Brain microvascular endothelial cell (primary cell): ENCODE results near the gene ETNK1.

Source experiments
- DNase-seq: peaks from one replicate; pipeline ENCODE4 v3.0.0-alpha.2; 2020
- H3K27ac ChIP-seq: fragments of 250-450 bp; sonication (Bioruptor Pico); 2 replicates; pipeline ENCODE4 v1.5.1; 2020; ENCODE audit warnings: mild to moderate bottlenecking, moderate library complexity
- H3K27me3 ChIP-seq: fragments of 250-450 bp; sonication (Bioruptor Pico); replicated peaks from 2 replicates; pipeline ENCODE4 v1.5.1; 2020; ENCODE audit warnings: mild to moderate bottlenecking
- H3K36me3 ChIP-seq: fragments of 250-450 bp; sonication (Bioruptor Pico); replicated peaks from 2 replicates; pipeline ENCODE4 v1.5.1; 2020; ENCODE audit warnings: mild to moderate bottlenecking
- H3K4me3 ChIP-seq: 2 replicates; pipeline ENCODE4 v1.5.1; 2011; ENCODE audit warnings: low read depth, mild to moderate bottlenecking, control low read depth, low read length, moderate library complexity
- in situ Hi-C: cut with HindIII; loops from 2 replicates; pipeline ENCODE4 v1.10.0; 2017; ENCODE audit warnings: low sequenced_read_pairs, low pct_ligation_motif_present
- TF ChIP-seq, protein P1 (sequence below): IDR thresholded peaks from 2 replicates; pipeline ENCODE4 v1.5.1; 2011; ENCODE audit warnings: low read depth, mild to moderate bottlenecking, moderate library complexity, low read length, control low read depth, inconsistent platforms; ENCODE audit errors: missing control alignments

Gene ETNK1

DNA sequence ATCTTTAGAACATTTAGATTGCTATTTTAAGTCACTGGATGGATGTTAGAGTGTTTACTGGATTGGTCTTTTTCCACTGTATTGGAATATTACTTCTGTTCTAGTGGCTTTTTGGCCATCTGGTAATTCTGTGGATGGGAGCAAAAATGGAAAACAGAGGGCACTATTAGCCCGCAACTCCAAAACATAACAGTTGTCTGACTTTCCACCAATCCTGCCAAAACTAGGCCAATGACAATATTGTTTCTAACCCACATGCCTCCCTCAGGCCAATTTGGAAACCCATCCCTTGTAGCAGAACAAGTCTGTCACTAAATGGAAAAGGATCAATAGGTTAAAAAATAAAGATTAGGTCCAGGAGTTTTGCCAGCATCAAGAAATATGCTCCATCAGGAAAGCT, 97.8 kb downstream of the ETNK1 start:
- no peak for DNase-seq
- in situ Hi-C loops: no loop called here

DNA sequence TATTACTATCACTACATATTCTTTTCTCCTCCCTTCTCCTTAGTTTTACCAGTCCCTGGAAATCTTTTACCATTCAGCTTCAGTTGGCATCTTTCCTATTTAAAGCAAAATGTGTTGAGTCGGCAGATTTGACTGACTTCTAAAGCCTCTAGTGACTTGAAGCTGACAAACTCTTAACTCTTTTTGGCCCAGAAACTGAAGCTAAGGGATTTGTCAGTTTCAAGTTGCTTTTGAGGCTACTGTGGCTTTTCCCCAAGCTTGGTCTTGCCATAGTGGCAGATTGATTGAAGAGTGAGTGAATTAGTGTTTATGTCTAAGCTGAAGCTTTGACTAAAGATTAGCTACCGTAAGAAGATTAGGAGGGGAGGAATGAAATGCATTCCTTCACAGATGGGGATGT, 104.0 kb downstream of the ETNK1 start:
- in situ Hi-C loops: no loop called here
- Histone ChIP-seq H3K36me3 (no peaks in the 10 kb centered on the region), H3K4me3 (no peak overlapping the region), H3K27ac (no peak overlapping the region), H3K27me3 (no peaks in the 10 kb centered on the region)
- no peak for DNase-seq
- TF ChIP-seq, protein P1, sequence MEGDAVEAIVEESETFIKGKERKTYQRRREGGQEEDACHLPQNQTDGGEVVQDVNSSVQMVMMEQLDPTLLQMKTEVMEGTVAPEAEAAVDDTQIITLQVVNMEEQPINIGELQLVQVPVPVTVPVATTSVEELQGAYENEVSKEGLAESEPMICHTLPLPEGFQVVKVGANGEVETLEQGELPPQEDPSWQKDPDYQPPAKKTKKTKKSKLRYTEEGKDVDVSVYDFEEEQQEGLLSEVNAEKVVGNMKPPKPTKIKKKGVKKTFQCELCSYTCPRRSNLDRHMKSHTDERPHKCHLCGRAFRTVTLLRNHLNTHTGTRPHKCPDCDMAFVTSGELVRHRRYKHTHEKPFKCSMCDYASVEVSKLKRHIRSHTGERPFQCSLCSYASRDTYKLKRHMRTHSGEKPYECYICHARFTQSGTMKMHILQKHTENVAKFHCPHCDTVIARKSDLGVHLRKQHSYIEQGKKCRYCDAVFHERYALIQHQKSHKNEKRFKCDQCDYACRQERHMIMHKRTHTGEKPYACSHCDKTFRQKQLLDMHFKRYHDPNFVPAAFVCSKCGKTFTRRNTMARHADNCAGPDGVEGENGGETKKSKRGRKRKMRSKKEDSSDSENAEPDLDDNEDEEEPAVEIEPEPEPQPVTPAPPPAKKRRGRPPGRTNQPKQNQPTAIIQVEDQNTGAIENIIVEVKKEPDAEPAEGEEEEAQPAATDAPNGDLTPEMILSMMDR: no peak

More for the DNA sequence above, 97.8 kb downstream of the ETNK1 start:
- H3K27me3 ChIP-seq: no peaks in the 10 kb centered on the region
- no peaks in the 10 kb centered on the region for H3K36me3 ChIP-seq
- no peak overlapping the region for H3K27ac ChIP-seq
- TF ChIP-seq, protein P1: no peak
- no peak overlapping the region for H3K4me3 ChIP-seq

DNA sequence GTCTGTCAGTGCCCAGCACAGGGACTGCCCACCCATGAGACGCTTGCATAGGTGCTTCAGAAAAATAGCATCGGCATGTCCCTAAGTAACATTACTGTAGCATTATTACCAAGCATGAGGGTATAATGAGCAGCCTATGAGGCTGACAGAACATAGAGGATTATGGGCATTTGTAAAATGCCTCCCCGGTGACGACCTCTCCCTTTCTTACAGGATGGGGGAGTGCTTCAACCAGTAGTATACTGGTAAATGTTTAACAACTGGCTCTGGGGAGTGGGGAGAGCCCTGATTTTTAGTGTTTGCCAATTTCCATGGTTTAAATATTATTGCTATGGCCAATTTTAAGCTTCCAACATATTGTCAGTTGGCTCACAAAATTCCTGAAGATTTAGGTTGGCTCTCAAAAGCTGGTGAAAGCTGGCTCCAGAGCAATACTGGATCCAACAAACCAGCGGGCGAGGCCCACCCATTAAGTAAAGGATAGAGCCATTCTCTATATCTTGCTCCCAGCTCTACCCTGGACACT, 104.5 kb downstream of the ETNK1 start:
- no peak for DNase-seq
- in situ Hi-C loops: no loop called here
- TF ChIP-seq, protein P1: no peak
- no peak overlapping the region for H3K4me3 ChIP-seq
- no peak overlapping the region for H3K27ac ChIP-seq
- no peaks in the 10 kb centered on the region for H3K27me3 ChIP-seq
- no peaks in the 10 kb centered on the region for H3K36me3 ChIP-seq

DNA sequence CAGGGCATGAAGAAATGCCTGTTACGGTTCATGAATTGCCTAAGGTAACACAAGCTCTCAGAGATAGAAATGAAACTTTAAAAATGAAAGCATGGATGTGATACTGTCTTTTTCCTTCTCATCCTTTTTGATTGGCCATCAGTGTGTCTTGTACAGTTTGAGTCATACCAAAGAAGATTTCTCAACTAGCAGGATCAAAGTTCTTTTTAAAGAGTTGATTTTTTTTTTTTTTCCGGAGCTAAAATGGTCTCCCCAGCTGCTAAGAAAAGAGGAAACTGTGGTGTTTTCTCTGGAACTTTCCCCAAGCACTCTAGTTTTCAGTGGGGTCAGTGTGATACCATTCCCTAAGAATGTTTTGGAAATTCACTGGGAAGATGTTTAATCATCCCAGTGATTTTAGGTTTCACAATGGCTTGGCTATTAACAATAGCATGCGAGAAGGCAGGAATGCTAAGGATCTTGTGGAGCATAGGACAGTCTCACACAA, 105.0 kb downstream of the ETNK1 start:
- DNase-seq: peak; percentile 14
- Histone ChIP-seq H3K36me3 (no peaks in the 10 kb centered on the region), H3K4me3 (no peak overlapping the region), H3K27ac (no peak overlapping the region), H3K27me3 (no peaks in the 10 kb centered on the region)
- in situ Hi-C loops: no loop called here
- TF ChIP-seq, protein P1: no peak

DNA sequence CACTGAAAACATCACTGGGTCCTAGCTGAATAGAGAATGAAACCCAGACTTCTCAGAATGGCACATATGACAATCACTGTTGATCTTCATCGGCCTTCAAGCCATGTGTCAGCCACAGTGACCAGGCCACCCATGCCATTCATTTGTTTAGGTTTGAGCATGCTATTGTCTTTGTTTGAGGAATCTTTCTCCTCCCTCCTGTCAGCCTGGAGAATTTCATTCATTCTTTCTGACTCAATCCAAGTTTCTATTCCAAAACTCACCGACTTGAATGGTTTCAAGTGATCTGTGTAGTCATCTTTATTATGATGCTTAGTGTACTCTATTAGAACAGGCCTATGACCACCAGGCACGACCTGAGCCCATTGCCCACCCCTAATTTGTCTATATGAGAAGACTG, 106.3 kb downstream of the ETNK1 start:
- no peak for DNase-seq
- H3K27ac ChIP-seq: no peak overlapping the region
- no peaks in the 10 kb centered on the region for H3K36me3 ChIP-seq
- H3K4me3 ChIP-seq: no peak overlapping the region
- no peaks in the 10 kb centered on the region for H3K27me3 ChIP-seq
- TF ChIP-seq, protein P1: no peak
- in situ Hi-C loops: no loop called here

DNA sequence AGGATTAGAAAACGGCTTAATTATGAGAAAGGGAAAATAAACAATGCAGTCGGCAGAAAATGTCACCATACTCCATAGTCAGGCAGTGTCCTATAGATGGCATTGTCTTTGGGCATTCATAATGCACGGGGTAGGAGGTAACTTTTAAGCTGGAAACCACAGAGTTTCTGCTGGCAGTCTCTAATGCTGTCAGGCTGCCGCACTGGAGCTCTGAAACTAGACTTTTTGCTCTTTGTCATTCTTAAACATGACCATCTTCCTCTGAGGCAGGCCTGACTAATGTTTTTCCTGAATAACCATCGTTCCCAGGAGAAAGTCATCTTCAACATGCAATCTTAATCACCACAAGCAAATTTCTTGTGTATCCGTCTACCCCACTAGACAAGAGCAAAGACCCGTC, 108.8 kb downstream of the ETNK1 start:
- TF ChIP-seq, protein P1: no peak
- no peaks in the 10 kb centered on the region for H3K27me3 ChIP-seq
- no peak overlapping the region for H3K4me3 ChIP-seq
- in situ Hi-C loops: no loop called here
- H3K27ac ChIP-seq: no peak overlapping the region
- peak; percentile 7 for DNase-seq
- H3K36me3 ChIP-seq: no peaks in the 10 kb centered on the region
